PC-9 (cell line): ENCODE measurements around the gene TIGD2.

ENCODE experiments used
- CTCF ChIP-seq: fragments of 200-600 bp; sonication (generic); conservative IDR thresholded peaks from 2 replicates; pipeline ENCODE4 v1.6.1; 2017; ENCODE audit warnings: mixed run types, antibody characterized with exemption, mild to moderate bottlenecking, moderate library complexity
- EZH2 ChIP-seq: fragments of 200-600 bp; sonication (generic); IDR thresholded peaks from 2 replicates; pipeline ENCODE4 v1.8.0; 2017; ENCODE audit warnings: antibody characterized with exemption, low read depth

DNA sequence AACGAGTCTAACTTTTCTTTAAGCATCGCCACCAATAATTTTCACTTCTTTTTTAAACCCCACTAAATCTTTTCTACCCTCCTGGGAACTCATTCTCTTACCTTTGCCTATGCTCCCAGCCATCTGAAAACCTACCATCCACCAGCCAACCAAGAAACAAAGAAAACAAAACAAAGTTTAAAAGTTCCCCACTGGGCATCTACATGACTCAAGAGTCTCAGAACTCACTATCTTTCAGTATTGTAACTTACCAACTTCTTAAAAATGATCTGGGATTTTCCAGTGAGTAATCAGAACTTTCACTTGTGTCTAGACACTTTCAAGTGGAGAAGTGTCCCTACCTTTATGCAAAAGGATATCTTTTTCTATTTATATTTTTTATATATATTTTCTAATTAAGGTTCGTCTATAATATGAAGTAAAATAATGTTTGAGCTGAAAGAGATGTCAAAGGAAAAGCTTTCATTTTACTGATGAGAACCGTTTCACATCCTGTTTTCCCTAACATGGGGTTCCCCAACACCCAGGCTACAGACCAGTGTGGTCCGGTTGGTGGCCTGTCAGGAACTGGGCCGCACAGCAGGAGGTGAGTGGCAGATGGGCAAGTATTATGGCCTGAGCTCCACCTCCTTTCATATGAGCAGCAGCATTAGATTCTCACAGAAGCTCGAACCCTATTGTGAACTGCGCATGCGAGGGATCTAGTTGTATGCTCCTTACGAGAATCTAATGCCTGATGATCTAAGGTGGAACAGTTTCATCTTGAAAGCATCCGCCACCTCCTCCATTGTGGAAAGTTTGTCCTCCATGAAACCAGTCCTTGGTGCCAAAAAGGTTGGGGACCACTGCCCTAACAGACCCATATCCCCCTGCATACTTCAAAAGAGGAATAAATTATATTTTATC lies 9.8 kb upstream of the TIGD2 start:
- TF ChIP-seq CTCF (no peak), EZH2 (no peak)
